PC-3 (cell line): ENCODE data around the gene DLG2. TPM values are rescaled to one million over a fixed set of nuclear protein-coding genes. Genes with fewer than 3 reads are reported as not detected.

ENCODE experiments used
- ATAC-seq: fragments of 200-7000 bp; cut with Tn5 transposase; 2 replicates; pipeline ENCODE4 v1.9.1; 2020; ENCODE audit warnings: mild to moderate bottlenecking, moderate library complexity
- BruUV-seq: library from RNA; stranded (reverse); fragments of 400-500 nt; replicated peaks from 2 replicates; lab custom pipeline; 2021; lab: Mats Ljungman, UMichigan
- CTCF ChIA-PET: fragments of 300-600 bp; sonication (Branson Sonifier 250); formaldehyde crosslinking; loops from one replicate; lab custom pipeline; 2022; ENCODE audit warnings: antibody characterized with exemption; lab: Charles Lee
- POLR2A ChIA-PET: fragments of 300-600 bp; sonication (Branson Sonifier 250); formaldehyde crosslinking; loops from one replicate; lab custom pipeline; 2022; ENCODE audit warnings: antibody characterized with exemption; ENCODE audit not compliant: unreplicated experiment; lab: Charles Lee
- DNase-seq: peaks from one replicate; pipeline ENCODE4 v3.0.0-alpha.2; 2015
- H2AFZ ChIP-seq: fragments of 300-600 bp; sonication (generic); 2 replicates; pipeline ENCODE4 v1.6.0; 2016; ENCODE audit warnings: antibody characterized with exemption, low read length
- H3F3A ChIP-seq: fragments of 300-600 bp; sonication (generic); one replicate; pipeline ENCODE4 v1.6.0; 2017; ENCODE audit warnings: antibody characterized with exemption, low read length, control low read depth, mild to moderate bottlenecking; ENCODE audit not compliant: unreplicated experiment
- H3K27ac ChIP-seq: fragments of 300-600 bp; sonication (generic); 2 replicates; pipeline ENCODE4 v1.5.1; 2016; ENCODE audit warnings: mild to moderate bottlenecking, low read length
- H3K27me3 ChIP-seq: fragments of 300-600 bp; sonication (generic); 2 replicates; pipeline ENCODE4 v1.6.1; 2016; ENCODE audit warnings: low read length, mixed read lengths
- H3K36me3 ChIP-seq: fragments of 300-600 bp; sonication (generic); 2 replicates; pipeline ENCODE4 v1.6.1; 2016; ENCODE audit warnings: low read depth, mixed run types, low read length, mixed read lengths
- H3K4me1 ChIP-seq: fragments of 300-600 bp; sonication (generic); 2 replicates; pipeline ENCODE4 v1.5.1; 2016; ENCODE audit warnings: low read length; ENCODE audit not compliant: insufficient read depth
- H3K4me2 ChIP-seq: fragments of 300-600 bp; sonication (generic); 2 replicates; pipeline ENCODE4 v1.6.0; 2016; ENCODE audit warnings: low read length
- H3K4me3 ChIP-seq: fragments of 300-600 bp; sonication (generic); 2 replicates; pipeline ENCODE4 v1.5.1; 2016; ENCODE audit warnings: mild to moderate bottlenecking, low read length, mixed read lengths
- H3K79me2 ChIP-seq: fragments of 300-600 bp; sonication (generic); 2 replicates; pipeline ENCODE4 v1.6.1; 2017; ENCODE audit warnings: low read length, mixed read lengths
- H3K9ac ChIP-seq: fragments of 300-600 bp; sonication (generic); 2 replicates; pipeline ENCODE4 v1.6.0; 2016; ENCODE audit warnings: mild to moderate bottlenecking, low read length
- H3K9me2 ChIP-seq: fragments of 300-600 bp; sonication (generic); replicated peaks from 2 replicates; pipeline ENCODE4 v1.6.1; 2016; ENCODE audit warnings: mixed run types, low read length, mixed read lengths
- H3K9me3 ChIP-seq: fragments of 300-600 bp; sonication (generic); 2 replicates; pipeline ENCODE4 v1.6.1; 2016; ENCODE audit warnings: low read length, mixed read lengths
- H4K20me1 ChIP-seq: fragments of 300-600 bp; sonication (generic); 2 replicates; pipeline ENCODE4 v1.6.1; 2016; ENCODE audit warnings: low read length, mixed read lengths
- EZH2 ChIP-seq: fragments of 300-600 bp; sonication (generic); IDR thresholded peaks from one replicate; pipeline ENCODE4 v1.6.1; 2017; ENCODE audit warnings: antibody characterized with exemption, mild to moderate bottlenecking, low read length; ENCODE audit not compliant: unreplicated experiment
- EZH2phosphoT487 ChIP-seq: fragments of 300-600 bp; sonication (generic); IDR thresholded peaks from 2 replicates; pipeline ENCODE4 v1.6.1; 2018; ENCODE audit warnings: mild to moderate bottlenecking, antibody characterized with exemption, low read length, borderline replicate concordance
- intact Hi-C: fragments of 100-400 bp; cut with micrococcal nuclease; formaldehyde crosslinking; loops from 2 replicates; pipeline ENCODE4 v1.9.0; 2023
- total RNA-seq: library from RNA; depleted of rRNA; stranded (reverse); fragments of >200 nt; gene quantifications from 2 replicates; pipeline ENCODE4 v1.2.3, GENCODE V29; 2014
- TF ChIP-seq, protein P1 (sequence below): fragments of 300-600 bp; sonication (generic); conservative IDR thresholded peaks from 2 replicates; pipeline ENCODE4 v1.5.1; 2017; ENCODE audit warnings: antibody characterized with exemption, low read depth, mild to moderate bottlenecking, low read length

Gene DLG2
- total RNA-seq, 1 experiment from 2014 or later: 0.58 TPM

DNA sequence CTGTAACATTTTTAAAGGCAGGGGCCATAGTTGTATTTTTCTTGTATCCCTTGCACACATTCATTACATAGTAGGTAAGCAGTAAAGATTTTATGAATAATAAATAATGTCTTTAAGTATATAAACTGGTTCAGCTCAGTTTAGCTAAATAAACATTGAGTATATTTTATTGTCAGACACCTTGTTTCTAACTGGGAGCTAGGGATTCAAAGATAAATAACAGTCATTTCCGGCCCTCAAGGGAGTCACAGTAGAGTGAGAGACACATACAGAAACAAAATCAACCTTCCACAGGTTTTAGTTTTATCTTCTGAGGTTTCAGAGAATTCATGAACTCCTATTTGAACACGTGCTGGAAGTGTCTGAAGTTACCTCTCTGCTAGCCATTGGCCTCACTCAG, 760.2 kb downstream of the DLG2 start:
- Histone ChIP-seq H4K20me1 (no peaks in the 10 kb centered on the region), H3K79me2 (no peaks in the 10 kb centered on the region), H3K27me3 (no peaks in the 10 kb centered on the region), H2AFZ (no peak overlapping the region), H3K4me1 (peaks cover 68% of the 10 kb centered on the region), H3K36me3 (no peaks in the 10 kb centered on the region), H3K9ac (peak overlapping the region; percentile 39; the same call in 1 of the 2 replicates), H3F3A (peaks cover 9% of the 10 kb centered on the region), H3K4me3 (peak overlapping the region; percentile 22; the same call in 1 of the 2 replicates), H3K4me2 (peak overlapping the region; percentile 48), H3K27ac (peak overlapping the region; percentile 80), H3K9me2 (no peaks in the 10 kb centered on the region), H3K9me3 (no peaks in the 10 kb centered on the region)
- BruUV-seq: no TSS peak
- POLR2A ChIA-PET: no interaction called here
- intact Hi-C loops: loop anchor here (1.0 to 2.0 kb wide), 4 partner anchors 48 to 220 kb away; no protein-coding TSS in a partner anchor
- ATAC-seq (peak; percentile 69), DNase-seq (peak; percentile 92)
- TF ChIP-seq EZH2phosphoT487: 0 out of 2 replicates have a peak, but pooled peaks have one; percentile 19
- TF ChIP-seq, protein P1, sequence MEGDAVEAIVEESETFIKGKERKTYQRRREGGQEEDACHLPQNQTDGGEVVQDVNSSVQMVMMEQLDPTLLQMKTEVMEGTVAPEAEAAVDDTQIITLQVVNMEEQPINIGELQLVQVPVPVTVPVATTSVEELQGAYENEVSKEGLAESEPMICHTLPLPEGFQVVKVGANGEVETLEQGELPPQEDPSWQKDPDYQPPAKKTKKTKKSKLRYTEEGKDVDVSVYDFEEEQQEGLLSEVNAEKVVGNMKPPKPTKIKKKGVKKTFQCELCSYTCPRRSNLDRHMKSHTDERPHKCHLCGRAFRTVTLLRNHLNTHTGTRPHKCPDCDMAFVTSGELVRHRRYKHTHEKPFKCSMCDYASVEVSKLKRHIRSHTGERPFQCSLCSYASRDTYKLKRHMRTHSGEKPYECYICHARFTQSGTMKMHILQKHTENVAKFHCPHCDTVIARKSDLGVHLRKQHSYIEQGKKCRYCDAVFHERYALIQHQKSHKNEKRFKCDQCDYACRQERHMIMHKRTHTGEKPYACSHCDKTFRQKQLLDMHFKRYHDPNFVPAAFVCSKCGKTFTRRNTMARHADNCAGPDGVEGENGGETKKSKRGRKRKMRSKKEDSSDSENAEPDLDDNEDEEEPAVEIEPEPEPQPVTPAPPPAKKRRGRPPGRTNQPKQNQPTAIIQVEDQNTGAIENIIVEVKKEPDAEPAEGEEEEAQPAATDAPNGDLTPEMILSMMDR: no peak
- no peak for TF ChIP-seq EZH2
- CTCF ChIA-PET: no interaction called here

GRCh38 chr11:84865791-84866535, 761.2 kb downstream of the DLG2 start:
- intact Hi-C loops: loop anchor here (1.0 to 2.0 kb wide), 5 partner anchors 29 to 121 kb away; no protein-coding TSS in a partner anchor
- Histone ChIP-seq H3K36me3 (no peaks in the 10 kb centered on the region), H3K27ac (peak overlapping the region; percentile 80), H4K20me1 (no peaks in the 10 kb centered on the region), H3F3A (peaks cover 7% of the 10 kb centered on the region), H3K9me2 (no peaks in the 10 kb centered on the region), H2AFZ (no peak overlapping the region), H3K4me2 (peak overlapping the region; percentile 48), H3K9ac (peak overlapping the region; percentile 3; the same call in 1 of the 2 replicates), H3K27me3 (no peaks in the 10 kb centered on the region), H3K9me3 (no peaks in the 10 kb centered on the region), H3K4me3 (peak overlapping the region; percentile 6; the same call in 1 of the 2 replicates), H3K79me2 (no peaks in the 10 kb centered on the region), H3K4me1 (peaks cover 59% of the 10 kb centered on the region)
- DNase-seq: peak; percentile 36
- ChIA-PET POLR2A (no interaction called here), CTCF (no interaction called here)
- no TSS peak for BruUV-seq
- TF ChIP-seq EZH2phosphoT487: no peak
- TF ChIP-seq EZH2: no peak
- TF ChIP-seq, protein P1: no peak
- ATAC-seq: no peak
